GM19397 (cell line): Measurements from ENCODE around the gene MYH15.

Experiments
- ATAC-seq: cut with Tn5 transposase; IDR thresholded peaks from one replicate; pipeline ENCODE4 v1.9.1; 2021; ENCODE audit warnings: mild to moderate bottlenecking, moderate library complexity; ENCODE audit not compliant: unreplicated experiment

Gene MYH15

DNA sequence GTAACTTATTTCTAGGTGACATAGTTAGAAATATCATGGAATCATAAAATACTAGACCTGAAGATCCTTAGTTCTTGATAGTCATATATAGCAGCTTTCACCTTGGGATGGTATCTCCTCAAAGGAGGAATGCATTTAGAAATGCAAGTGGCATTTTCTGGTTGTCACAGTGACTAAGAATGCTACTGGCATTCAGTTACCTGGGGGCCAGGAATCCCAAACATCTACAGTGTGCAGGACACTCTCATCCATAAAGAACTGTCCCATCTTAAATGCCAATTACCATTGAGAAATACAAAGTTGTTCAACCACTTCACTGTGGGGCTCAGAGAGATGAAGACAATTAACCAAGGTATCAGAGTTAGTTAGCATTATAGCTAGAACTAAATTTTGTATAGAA, 36.7 kb downstream of the MYH15 start:
- no peak for ATAC-seq

DNA sequence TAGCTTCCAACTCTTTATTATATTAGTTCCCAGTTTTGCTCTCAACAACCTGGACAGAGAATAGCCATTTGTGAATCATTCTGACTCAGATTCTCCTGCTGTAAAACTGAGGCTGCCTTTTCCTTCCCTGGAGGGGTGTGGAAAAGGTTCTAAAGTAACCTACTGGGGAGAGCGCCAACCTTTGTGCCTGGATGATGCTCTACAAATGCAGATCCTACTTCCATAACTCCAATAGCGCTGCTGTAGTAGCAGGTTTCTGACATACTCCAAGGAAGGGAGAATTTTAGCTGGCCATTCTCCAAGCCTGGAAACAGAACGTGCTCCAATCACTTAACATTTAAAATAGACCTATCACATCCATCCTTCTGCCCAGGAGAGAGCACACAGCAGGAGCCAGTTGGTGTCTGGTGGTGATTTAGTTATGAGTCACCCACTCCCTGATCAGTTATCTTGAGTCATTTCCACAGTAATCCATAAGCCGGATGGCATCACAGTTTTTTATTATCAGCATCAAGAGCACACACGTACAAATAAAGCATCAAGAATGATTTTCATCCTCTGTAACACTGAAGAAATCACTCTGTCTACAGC, 38.3 kb downstream of the MYH15 start:
- ATAC-seq: no peak

DNA sequence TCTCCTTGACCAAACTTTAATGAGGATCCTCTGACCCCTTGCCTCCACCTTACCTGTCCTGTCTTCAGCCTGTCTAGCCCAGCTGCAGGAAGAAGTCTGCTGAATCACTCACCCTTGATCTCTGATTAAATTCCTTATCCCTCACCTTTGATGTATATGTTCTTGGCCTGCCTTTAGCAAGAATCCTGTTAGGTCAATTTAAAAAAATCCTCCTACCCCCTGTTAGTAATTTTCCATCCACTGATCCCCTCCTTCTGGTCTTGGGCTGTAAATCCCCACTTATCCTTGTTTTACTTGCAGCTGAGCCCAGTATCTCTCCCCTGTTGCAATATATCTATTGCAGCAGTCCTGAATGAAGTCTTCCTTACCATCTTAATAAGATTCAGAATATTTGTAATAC, 39.0 kb downstream of the MYH15 start:
- no peak for ATAC-seq

DNA sequence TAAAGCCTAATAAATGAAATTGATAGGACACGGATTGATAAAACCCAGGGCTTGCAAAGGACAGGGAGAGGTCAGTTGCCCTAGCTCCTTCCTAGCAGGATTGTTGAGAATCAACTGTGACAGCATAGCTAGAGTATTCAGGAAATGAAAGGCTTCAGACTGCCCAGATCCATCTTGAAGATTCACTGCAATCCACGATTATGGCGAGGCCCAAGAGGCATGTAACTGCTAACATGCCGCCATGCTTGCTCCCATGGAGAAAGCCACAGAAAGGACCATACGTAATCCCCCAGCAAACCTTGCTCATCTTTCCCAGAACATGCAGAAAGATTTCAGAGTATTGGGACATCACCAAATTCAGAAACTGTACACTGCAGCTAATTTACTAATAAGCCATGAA, 41.3 kb downstream of the MYH15 start:
- no peak for ATAC-seq

DNA sequence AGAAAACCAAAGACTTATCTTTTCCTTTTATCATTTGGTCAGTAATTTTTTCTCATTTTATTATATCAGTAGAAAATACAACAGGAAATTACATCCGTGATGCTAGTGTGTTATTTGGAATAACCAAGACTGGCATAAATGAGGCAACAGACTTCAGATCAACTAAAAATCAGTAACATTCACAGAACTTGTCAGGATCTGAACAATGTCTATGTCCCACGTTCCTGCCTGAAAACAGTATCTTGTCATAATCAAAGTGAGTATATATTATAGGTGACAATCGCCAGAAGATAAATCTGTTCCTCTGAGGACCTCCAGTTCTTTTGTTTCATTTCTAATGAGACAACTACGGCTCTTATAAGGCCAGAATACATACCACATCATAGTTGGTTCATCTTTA, 41.8 kb downstream of the MYH15 start:
- ATAC-seq: no peak

DNA sequence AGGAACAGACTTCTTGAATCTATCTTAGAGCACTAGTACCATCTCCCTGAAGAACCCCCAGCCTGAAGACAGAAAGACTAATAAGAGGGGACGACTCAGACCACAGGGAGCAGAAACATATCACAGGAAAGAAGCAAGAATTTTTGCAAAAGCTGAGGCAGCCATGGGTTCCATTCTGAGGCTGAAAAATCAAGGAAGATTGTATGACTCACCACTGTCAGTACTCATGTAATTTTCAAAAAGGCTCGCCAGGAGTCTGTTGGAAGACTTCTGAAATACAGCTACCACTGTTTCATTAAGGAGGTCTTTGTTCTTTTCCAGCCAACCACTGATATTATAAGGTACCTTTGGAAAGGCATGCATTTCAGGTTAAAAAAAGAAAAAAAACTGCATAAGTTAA, 47.5 kb downstream of the MYH15 start:
- ATAC-seq: no peak

DNA sequence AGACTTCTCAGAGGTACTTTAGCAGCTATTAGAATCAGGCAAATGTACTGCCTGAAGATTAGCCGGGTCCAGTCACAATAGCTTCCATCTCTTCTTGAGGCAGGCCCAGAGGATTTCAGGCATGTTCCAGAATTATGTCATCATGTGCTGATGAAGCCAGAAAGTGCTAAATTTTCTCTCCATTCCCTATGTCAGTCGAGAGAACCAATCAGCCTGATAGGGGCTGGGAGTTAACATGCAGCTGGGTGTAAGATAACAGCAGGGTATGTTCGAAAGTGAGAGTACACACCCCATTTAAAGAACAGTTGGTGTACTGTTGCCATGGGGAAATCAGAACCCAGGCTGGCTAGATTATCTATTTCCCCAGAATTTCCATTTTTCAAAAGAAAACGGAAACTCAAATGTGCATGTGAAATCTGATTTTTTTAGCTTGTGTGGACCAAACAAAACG, 48.7 kb downstream of the MYH15 start:
- ATAC-seq: no peak

DNA sequence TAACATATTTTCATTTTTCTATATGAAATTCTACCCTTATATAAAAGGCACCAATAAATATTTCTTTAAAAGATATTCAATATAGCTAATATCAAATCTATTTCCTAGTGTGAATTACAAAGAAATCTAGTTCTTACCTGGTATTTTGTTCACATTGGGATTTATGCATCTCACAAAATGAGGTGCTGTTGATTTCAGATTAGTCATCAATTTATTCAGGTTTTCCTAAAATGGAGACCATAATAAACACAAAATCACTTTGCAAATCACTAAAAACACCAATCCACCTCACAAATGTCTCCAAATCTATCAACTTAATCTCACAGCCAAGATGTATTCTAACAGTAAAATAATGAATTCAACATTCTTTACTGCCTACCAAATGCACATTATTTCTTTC, 51.2 kb downstream of the MYH15 start:
- ATAC-seq: no peak

DNA sequence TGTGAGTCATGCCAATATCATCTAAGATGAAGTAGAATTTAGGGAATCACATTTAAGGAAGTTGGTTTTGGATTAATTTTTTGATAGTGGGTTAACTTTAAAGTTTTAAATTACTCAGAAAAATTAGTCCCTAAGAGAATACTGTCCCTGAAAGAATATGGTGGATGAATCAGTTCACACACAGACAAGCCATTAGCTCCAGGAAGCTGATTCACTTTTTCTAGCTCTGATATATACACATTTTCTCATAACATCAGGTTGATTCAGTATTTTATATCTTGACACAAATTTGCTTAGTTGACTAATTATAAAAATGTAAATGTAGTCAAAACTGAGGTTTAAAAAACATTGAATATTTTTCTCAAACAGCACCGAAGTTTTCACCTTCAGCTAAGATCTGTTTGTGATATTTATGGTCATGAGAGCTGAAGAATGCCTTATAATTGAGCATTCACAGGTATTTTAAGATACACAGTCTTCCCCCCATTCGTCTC, 55.1 kb downstream of the MYH15 start:
- no peak for ATAC-seq

DNA sequence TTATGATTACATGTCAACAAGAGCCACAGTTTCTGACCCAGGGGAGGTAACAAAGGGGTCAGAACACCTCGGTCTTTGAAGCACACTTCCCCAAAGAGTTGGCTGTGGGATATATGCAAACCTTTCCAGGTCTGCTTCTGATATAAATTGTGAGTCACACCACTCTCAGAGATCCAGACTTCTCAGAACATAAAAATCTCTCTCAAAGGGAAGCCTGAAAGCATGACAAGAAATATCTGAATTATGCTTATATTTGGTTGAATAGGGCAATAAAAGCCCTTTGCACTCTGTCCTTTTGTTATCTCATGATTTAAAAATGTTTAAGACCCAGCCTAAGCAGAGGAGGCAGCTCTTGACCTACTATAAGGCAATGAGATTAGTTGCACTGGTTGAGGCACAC, 56.8 kb downstream of the MYH15 start:
- ATAC-seq: no peak

DNA sequence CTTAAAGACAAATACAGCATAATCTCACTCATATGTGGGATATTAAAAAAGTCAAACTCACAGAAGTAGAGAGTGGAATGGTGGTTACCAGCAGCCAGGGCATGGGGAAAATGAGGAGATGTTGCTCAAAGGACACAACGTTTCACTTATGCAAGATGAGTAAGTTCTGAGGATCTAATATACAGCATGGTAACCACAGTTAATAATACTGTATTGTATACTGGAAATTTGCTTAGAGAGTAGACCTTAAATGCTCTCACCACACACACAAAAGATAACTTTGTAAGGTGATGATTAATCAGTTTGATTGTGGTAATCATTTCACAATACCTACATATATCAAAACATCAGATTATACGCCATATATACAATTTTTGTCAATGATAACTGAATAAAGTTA, 60.0 kb downstream of the MYH15 start:
- no peak for ATAC-seq

DNA sequence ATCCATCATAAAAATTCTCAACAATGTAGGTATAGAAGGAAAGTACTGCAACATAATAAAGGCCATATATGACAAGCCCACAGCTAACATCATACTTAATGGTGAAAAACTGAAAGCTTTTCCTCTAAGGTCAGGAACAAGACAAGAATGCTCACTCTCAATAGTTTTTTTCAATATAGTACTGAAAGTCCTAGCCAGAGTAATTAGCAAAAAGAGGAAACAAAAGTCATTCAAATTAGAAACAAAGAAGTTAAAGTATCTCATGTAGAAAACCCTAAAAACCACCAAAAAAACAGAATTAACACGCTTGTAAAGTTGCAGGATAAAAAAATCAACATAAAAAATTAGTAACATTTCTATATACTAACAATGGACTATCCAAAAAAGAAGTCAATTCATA, 61.8 kb downstream of the MYH15 start:
- ATAC-seq: no peak

DNA sequence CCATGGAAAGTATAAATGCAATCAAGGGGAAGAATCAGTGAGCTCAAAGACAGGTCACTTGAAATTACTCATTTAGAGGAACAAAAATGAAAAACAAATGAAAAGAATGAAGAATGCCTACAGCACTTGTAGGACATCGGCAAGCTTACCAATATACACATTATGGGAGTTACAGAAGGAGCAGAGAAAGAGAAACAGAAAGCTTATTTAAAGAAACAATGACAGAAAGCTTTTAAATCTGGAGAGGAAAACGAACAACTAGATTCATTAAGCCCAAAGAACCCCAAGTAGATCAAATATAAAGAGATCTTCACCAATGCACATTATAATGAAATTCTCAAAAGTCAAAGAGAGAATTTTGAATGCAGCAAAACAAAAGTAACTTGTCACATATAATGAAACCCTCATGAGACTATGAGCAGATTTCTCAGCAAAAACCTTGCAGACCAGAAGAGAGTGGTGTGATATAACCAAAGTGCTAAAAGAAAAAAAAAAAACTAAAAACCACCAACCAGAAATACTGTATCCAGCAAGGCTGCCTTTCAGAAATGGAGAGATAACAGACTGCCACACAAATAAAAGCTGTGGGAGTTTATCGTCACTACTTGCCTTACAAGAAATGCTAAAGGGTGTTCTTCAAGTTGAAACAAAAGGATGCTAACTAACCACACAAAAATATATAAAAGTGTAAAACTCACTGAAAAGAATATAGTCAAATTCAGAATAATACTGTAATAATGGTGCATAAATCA, 63.1 kb downstream of the MYH15 start:
- no peak for ATAC-seq

DNA sequence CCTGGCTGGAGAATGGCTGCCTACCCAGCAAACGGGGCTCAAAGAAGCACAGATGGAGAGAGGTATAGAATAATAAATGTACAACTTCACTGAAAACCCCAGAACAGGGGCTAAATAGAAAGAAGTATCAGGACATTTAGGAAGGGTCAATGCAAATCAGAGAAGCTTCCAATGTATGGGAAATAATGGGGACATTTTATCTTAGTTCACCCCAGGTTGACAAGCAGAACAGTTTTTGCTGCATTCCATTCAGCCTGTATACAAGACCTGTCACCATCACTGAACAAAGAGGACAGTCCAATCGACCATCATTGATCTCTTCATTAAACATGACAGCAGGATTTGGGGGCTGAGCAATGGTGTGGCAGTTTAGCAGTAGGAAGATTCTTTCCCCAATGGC, 68.1 kb downstream of the MYH15 start:
- no peak for ATAC-seq

DNA sequence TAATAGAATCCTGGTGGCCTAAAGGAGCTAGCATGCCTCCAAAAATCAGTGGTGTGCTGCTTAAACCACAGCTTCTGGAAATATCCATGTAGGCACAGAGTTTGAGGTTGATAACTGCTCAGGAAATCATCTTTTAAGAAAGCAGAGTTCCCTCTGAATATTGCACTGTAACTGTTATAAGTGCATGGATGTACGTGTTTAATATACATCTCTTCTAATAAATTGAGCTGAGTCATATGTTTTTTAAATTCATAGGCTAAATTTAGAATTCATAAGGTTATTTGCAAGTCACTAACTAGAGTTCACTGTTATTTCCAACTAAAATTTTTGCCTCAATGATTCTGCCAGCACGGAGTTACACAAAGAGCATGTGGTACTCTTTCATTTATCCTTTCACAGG, 68.9 kb downstream of the MYH15 start:
- no peak for ATAC-seq

DNA sequence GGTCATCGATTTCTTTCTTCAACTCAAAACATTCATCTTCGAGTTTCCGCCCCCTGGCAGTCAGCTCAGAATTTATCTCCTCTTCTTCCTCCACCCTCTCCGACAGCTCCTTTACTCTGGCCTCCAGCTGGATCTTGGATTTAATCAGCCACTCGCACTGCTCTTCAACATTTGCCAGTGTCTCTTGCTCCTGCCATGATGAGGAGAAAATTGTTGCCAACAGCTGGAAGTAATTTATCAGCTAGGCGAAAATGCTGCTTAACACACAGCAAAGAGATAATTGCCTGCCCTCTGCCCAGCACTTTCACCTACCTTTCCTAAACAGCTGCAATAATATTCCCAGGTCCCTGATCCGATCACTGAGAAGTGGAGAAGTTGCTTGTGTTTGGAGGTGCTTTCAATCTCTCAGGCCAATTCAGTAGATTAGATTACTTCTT, 69.3 kb downstream of the MYH15 start:
- no peak for ATAC-seq

DNA sequence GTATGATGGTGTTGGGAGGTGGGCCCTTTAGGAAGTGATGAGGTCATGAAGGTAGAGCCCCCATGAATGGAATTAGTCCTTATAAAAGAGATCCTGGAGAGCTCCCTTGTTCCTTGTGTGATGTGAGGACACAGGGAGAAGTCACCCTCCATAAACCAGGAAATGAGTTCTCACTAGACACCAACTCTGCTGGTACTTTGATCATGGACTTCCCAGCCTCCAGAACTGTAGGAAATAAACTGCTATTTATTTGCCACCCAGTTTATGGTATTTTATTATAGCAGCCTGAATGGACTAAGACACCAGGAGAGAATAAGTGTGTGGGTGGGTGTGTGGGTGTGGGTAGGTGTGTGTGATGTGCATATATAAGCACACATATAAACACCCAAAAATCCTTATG, 71.9 kb downstream of the MYH15 start:
- no peak for ATAC-seq

DNA sequence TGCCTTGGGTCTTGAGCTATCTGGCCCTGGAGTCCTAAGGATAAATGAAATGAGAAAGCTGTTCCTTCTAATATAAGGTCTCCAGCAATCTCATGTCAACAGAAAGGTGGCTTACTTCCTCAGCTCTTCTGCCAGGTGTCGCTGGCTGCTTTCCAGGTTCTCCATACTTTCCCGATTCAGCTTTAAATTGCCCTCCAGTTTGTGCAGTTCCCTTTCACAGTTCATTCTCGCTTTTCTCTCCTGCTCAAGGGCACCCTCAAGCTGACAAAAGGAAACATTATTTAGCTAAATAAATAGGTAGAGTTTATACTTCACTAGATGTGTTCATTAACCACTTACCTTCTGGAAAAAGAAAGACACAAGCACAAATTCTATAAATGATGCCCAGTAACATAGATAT, 73.0 kb downstream of the MYH15 start:
- ATAC-seq: no peak

DNA sequence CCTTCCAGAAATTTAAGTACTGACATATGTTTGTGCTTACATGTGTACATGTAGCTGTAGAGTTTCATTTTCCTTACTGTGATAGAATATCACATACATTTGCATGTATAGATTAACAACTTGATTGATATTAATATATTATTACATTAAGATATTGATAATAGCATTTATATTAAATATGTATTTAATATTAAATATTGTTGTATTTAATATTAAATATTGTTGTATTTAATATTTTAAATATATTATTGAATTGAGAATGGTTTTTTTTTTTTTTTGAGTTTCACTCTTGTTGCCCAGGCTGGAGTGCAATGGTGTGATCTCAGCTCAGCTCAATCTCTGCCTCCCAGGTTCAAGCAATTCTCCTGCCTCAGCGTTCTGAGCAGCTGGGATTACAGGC, 76.5 kb downstream of the MYH15 start:
- no peak for ATAC-seq

DNA sequence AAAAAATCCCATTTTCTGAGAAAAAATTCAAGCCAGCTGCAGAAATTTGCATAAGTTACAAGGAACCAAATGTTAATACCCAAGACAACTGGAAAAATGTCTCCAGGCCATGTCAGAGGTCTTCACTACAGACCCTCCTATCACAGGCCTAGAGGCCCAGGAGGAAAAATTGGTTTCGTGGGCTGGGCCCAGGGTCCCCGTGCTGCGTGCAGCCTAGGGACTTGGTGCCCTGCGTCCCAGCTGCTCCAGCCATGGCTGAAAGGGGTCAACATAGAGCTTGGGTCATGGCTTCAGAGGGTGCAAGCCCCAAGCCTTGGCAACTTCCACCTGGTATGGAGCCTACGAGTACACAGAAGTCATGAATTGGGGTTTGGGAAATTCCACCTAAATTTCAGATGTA, 78.0 kb downstream of the MYH15 start:
- ATAC-seq: no peak

DNA sequence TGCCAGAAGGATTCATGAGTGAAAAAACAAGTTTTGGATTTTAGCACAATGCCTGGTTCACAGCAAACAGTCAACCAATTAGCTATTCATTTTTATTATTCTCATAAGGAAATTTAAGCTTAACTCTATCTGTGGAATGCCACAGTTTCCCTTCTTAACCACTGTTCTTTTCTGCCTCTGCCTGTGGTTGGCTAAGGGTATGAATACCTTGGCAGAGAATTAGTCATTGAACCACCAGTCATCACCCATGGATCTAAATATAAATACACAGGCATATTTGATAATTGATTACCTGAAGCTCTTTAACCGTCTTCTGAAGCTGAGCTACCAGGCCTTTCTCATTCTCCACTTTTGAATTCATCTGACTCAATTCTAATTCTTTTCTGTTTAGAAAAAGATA, 79.9 kb downstream of the MYH15 start:
- ATAC-seq: no peak

DNA sequence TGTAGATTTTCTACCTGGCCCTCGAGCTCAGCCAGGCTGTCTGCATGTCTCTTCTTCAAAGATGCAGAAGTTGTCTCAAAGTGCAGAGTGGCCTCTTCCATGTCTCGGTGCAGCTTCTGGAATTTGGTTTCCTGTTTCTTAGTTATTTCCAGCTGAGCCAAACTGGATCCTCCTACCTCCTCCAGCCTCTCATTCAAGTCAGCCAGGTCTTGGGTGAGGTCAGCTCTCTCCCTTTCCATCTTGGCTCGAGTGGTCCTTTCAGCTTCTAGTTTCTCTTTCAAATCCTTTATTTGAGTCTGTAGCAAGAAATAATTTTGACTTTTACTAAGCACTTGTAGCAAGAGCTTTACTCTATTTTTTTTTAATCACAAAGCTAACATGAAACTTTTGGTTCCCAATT, 81.8 kb downstream of the MYH15 start:
- ATAC-seq: no peak

DNA sequence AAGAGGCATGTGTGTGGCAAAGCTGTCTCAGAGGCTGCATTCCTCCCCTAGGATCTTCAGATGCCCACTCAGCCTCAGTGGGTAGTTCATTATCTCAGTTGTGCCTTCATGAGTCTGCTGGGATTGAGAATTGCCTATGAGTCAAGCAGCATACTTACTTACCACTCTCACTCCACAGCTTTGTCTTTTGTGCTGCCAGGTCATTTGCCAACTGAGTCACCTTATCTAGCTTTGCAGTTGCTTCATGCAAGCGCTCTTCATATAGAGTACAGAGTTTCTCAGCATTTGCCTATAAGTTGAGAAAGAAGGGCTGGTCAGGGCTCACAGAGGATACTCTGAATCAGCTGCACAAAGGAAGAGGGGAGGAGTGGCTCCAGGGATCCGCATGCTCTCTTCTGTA, 89.5 kb downstream of the MYH15 start:
- no peak for ATAC-seq
